CD4-positive, alpha-beta T cell treated with Interleukin-6 at 100 ng/mL for 8 hours (primary cell): ENCODE data around the gene KHDC1.
"Not testable (repeated sequence)": the region's sequence is repeated elsewhere in the genome, so short reads cannot be mapped to it uniquely, and the experiment has no call there.

Experiments
- DNase-seq: peaks from one replicate; pipeline ENCODE4 v3.0.0-alpha.2; 2020; ENCODE audit warnings: mixed read lengths, low spot score

The KHDC1 gene

DNA sequence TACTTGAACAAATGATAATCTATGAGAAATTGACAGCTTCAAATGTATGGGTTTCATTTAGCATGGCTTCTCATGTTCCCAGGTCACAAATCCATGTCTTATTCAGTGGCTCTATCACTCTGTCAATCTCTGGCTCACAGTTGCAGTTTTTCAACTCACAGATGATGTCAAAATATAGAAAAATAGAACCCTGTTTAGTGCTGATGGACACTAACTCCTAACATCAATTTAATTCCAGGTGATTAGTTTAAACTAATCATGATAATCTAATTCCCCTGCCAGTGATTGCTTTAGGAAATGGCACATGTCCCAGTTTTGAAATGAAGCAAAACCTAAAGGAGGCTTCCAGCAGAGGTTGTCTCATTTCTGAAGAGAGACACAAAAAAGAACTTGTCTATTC, 13.0 kb downstream of the KHDC1 start:
- DNase-seq, result no peak

DNA sequence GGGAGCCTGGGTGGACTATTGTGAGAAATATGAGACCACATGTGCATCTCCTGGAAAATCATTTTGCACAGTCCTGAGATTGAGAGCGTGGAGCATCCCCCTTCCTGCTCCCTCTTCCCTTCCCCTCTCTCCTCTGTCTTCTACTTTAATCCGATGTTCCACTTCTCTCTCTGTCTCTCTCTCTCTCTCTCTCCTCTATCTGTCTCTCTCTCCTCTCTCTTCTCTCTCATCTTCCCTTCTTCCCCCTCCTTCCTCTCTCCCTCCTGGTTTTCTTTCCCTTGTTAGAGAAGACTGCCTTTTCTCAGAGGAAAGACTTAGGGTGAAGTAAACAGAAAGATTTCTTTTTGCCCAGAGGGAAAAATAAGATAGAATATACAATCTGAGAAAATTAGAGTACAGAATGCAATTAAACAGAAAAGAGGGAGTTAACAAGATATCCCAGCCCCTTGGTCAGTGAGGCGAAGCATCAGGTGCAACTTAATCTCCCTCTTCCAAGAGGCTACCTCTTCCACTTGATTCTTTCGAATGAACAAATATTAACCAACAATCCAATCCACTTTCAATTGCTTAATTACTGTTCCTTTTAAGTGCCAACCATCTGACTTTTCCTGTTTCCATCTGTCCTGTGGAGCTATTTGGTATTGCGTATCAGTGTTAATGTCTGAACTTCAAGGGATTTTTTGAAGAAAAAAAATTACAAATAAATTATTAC, 14.6 kb downstream of the KHDC1 start:
- no peak for DNase-seq

DNA sequence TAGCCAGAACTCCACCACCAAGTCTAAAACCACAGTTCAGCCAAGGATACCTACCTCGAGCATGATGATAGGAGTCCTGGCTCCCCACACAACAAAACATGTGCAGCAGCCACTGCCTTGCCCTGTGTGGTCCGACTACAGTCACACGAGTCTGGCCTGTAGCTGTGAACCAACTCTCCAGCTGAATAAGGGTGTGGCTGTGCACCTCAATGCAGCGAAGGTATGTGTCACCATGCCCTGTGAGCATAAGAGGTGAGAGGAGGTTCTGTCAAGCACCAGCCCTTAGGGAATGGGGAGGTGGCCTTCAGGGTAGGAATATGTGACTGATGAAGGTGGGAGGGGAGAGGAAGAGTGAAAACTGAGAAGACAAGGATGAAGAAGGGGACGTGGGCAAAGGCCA, 21.0 kb downstream of the KHDC1 start:
- no peak for DNase-seq

DNA sequence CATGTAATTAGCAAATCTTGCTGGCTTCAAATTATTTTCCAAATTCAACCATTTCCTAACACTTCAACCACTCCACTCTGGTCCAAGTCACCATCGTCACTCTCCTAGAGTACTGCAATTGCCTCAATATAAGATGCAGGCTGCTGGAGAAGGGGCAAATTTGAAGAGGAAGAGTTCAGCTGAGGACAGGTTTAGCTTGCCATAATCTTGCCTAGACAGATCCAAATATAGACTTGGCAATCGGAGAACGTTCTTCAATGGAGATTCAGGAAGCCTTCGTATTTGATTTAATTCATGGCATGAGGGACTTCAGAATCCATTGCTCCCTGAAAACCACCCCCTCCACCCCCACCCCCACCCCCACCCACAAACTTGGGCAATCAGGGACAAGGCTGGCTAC, 22.3 kb downstream of the KHDC1 start:
- no peak for DNase-seq

DNA sequence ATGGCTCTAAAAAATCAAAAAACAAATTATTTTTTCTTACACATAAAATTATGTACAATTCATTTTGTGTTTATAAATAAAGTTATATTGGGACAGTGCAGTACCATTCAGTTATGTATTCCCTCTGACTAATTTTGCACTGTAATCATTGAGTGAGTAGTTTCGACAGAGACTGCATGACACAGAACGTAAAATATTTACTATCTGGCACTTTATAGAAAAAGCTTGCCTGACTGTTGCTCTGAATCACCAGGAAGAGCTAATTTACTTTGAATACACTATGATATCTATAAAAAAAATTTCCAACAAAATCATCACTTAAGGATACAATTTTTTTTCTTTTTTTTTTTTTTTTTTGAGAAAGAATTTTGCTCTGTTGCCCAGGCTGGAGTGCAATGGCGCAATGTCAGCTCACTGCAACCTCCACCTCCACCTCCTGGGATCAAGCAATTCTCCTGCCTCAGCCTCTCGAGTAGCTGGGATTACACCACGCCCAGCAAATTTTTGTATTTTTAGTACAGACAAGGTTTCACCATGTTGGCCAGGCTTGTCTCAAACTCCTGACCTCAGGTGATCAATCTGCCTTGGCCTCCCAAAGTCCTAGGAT, 26.7 kb downstream of the KHDC1 start:
- no peak for DNase-seq

DNA sequence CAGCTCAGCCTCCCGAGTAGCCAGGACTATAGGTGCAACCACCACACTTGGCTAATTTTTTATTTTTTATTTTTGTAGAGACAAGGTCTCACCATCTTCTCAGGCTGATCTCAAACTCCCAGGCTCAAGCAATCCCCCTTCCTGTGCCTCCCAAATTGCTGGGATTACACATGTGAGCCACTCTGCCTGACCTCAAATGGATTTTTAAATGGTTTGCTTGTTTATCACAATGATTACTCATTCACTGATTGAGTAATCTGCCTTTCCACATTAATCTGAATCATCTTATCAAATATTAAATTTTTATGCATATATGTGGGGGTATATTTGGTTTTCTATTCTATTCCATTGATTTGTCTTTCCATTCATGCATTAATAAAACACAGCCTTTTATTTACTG, 28.3 kb downstream of the KHDC1 start:
- no peak for DNase-seq

DNA sequence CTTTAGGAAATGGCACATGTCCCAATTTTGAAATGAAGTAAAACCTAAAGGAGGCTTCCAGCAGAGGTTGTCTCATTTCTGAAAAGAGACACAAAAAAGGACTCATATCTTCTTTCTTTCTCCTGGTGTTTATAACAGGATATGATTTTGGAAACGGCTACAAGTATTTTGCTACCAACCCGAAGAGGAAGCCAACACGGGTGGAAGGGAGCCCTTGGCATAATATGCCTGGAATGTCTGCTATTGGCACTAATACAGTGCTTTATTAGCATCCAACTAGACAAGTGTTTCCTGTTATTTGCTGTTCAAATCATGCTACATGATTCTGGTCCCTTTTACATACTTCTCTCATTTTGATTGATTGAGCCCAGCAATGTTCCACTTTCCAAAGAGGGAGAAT, 29.0 kb downstream of the KHDC1 start:
- DNase-seq, result not testable (repeated sequence)

DNA sequence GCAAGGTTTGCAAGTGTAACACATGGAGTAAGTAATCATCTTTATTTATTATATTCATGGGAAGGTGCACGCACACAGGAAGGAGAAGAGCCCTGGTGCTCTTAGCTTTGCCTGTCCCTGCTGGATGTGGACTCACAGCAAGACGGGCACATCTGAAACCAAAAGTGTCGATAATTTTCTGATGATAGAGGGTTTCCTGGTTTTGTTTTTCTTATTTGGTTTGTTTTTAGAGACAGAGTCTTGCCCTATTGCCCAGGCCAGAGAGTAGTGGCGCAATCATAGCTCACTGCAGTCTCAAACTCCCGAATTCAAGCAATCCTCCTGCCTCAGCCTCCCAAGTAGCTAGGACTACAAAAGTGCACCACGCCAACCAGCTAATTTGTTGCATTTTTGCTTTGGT, 29.9 kb downstream of the KHDC1 start:
- DNase-seq, result no peak

DNA sequence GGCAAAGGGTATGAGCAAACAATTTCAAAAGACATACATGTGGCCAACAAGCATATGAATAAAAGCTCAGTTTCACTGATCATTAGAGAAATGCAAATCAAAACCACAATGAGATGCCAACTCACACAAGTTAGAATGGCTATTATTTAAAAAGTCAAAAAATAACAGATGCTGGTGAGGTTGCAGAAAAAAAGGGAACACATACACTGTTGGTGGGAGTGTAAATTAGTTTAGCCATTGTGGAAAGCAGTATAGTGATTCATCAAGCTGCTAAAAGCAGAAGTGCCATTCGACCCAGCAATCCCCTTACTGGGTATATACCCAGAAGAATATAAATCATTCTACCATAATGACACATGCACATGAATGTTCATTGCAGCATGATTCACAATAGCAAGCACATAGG, 31.0 kb downstream of the KHDC1 start:
- no peak for DNase-seq

DNA sequence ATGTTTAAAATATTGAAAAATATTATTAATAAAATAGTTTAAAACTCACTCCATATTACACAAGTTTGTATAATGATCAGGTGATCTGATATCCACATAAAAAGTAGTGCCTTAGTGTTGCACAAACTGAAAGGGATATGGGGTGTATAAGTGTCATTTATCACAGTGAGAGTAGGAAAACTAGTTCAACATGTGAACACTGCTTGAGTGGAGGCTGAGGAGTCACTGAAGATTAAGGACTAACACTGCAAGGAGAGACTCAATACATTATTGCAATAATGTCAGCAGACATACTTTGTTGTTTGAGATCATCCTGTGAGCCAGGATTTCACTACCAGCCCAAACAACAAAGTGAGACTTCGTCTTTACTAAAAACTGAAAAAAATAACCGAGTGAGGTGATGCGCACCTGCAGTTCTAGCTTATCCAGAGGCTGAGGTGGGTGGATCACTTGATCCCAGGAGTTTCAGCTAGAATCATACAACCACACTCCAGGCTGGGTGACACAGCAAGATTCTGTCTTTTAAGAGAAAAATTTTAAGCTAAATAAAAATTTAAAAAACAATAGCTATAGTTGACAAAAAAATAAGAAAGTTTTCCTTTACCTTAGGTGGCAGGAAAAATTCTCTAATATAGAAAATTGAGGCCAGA, 35.3 kb downstream of the KHDC1 start:
- no peak for DNase-seq

DNA sequence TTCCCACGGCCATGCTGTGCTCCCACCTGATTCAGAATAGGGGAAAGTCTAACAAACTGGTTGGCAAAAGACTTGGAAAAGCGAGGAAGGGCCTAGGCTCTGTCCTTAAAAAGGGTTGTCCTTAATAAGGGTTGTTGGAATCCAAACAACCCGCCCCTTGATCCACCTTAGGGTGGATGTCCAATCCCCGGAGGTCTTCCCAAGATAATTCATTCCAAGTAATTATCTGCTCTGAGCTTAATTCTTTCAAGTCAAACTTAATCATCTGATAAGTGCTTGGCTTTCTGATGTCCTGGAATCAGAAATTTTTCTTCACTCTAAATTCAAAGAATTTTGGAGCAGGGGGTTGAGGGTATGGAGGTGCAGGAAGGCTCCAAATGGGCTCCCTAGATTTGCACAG, 37.6 kb downstream of the KHDC1 start, which contains the start of gene KHDC1L:
TSS of gene KHDC1L (minus strand) at position 101 of the 400 bp plus-strand sequence. CDS start at position 13, 88 bp downstream.
- no peak for DNase-seq

DNA sequence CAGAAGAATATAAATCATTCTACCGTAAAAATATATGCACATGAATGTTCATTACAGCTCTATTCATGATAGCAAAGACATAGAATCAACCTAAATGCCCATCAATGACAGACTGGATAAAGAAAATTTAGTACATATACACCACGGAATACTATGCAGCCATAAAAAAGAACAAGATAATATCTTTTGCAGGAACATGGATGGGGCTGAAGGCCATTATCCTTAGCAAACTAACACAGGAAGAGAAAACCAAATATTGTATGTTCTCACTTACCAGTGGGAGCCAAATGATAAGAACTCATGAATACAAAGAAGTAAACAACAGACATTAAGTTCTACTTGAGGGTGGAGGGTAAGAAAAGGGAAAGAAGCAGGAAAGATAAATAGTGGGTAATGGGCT, 46.1 kb downstream of the KHDC1 start:
- no peak for DNase-seq

DNA sequence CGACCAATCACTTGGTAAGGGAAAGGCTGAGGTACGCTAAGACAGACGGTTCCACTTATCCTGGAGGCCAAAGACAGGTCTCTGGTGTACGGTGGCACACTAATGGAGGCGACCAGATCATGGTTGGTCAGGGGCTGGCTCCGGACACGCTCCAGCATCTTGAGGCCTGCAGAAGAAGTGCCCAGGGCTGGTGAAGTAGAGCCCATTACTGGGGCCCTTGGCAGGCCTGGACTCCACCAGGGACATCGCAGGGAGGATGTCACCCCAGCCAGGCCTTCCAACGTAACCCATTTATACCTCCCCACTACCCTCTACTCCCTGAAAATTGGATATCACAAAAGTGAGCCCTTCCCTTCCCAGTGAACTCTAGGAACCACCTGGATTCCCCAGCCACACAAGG, 53.9 kb downstream of the KHDC1 start:
- DNase-seq, result no peak

DNA sequence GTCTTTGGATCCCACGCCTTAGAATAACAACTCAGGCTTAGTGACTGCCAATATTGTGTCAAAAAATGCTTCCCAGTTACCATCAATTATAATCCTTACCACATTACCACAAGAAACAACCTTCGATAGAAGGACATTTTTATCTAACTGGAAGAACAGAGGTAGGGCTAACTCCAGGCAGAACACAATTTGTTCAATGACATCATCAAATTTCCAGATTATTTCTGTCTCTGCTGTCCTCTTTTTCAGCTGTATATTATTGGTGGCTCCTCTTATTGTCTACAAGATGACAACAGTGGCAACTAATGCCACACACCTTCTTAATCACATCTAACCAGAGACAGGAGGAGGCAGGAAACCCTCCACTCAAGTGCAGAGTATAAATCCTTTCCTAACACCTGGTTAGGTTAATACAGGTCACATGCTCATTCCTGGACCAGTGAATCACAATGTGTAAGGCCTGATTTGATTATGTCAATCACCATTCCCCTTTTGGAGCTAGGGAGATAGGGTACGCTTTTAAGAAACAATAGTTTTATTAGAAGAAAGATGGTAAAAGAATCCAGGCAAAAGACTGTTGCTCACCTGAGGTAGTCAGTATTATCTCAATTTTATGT, 55.7 kb downstream of the KHDC1 start:
- no peak for DNase-seq

DNA sequence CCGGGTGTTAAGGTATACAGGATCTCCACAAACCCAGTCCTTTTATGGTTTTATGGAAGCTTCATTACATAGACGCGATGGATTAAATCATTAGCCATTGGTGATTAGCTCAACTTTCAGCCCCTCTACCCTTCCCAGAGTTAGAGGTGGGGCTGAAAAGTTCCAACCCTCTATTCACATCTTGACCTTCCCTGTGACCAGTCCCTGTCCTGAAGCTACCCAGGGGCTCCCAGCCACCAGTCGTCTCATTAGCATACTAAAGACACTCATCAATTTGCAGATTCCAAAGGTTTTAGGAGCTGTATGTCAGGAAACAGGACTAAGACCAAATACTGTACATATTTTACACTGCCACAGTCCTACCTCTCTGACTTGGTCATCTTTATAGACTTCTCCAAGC, 58.7 kb downstream of the KHDC1 start:
- no peak for DNase-seq

DNA sequence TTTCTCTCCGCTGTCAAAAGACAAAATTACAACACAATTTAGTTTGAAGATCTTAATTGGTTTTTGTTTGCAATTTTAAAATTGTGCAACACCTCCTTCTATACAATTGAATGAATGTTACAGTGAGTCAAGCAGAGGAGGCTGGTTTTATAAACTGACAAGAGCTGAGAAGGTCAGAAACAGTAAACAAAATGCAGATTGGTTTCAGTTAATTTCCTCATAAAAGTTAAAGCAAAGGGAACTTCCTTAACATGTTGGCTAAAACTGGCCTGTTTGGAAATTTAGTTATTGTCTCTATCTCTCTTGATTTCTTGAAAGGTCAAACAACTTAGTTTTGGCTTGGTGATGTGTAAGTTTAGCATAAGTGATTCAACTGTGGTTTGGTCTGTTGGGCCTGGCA, 59.9 kb downstream of the KHDC1 start:
- no peak for DNase-seq

DNA sequence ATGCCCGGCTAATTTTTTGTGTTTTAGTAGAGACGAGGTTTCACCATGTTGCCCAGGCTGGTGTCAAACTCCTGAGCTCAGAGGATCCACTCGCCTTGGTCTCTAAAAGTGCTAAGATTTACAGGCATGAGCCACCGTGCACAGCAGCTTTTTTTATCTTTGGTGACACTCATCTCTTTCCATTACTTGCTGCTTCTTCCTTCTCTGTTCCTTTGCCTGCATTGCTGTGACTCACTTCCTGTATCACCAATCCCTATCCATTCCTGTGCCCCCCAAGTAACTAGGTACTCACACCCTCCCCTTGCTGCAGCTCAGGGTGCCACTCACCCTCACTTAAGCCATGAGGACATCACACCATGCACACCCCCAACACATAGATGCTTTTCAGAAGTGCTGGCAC, 62.3 kb downstream of the KHDC1 start:
- DNase-seq, result no peak

DNA sequence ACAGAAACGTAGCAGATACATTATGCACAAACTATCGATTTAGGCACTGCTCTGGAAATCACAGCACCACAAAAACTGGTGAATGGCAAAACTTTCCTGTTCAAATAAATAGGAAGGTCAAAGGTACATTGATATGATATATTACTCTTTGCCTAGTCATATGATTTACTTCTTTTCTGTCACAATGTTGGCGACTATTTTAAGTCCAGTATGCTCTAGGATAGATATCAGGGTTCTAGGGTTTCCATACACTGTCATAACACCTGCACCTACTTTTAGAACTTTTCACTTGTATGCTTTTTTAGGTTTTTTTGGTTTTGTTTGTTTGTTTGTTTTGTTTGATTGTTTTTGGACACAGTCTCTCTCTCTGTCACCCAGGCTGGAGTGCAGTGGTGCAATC, 62.7 kb downstream of the KHDC1 start:
- no peak for DNase-seq

DNA sequence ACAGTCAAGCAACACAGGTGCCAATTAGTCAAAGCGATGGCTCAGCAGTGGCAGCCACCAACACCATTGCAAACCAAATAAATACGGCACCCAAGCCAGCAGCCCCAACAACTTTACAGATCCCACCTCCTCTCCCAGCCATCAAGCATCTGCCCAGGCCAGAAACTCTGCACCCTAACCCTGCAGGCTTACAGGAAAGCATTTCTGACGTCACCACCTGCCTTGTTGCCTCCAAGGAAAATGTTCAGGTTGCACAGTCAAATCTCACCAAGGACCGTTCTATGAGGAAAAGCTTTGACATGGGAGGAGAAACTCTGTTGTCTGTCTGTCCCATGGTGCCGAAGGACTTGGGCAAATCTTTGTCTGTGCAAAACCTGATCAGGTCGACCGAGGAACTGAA, 68.3 kb downstream of the KHDC1 start:
- DNase-seq, result no peak

DNA sequence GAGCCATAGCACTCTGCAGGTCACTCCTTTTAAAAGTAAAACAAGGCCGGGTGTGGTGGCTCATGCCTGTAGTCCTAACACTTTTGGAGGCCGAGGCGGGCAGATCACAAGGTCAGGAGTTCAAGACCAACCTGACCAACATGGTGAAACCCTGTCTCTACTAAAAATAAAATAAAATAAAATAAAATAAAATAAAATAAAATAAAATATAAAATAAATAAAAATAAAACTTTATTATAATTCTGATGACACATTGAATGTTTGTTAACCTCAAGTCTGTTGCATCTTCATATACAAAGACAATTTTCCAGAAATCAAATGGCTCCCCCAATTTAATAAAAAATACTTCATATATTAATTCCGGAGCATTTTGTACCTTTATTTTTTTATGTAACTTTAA, 69.7 kb downstream of the KHDC1 start:
- DNase-seq, result not testable (repeated sequence)
